ENCODE results near the gene FGF9.

The FGF9 gene

DNA sequence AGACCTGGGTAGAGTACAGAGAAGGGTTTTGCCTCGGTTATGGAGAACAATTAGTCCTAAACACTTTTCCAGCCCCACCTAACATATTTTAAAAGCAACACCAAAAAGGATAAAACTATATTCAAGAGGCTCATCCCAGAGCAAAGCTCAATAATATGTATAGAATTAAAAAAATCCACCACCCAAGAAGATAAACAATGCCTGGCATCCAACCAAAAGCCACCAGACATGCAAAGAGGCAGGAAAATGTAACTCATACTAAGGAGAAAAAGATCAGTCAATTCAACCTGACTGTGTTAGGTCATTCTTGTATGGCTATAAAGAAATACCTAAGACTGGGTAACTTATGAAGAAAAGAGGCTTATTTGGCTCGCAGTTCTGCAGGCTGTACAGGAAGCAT is 39.3 kb downstream of the FGF9 start:
- DNase-seq (ENCODE audit: low spot score): no peak

DNA sequence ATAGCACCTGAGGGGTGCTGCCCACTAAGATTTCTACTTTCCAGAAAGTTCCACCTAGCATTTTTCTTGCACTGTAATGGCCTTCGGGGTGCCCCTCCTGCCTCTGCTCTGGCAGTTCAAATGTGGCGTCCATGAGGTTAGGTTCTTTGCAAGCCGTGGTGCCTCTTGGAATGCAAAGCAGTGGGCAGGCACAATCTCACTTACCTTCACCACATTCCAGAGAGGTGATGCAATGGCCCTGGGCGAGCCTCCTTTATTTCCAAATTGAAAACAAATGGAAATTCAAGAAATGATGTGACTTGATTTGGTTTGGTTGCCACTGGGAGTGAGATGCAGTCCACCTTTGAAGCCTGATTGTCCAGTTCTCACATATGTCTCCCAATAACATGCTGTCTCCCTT is 46.9 kb downstream of the FGF9 start:
- no peak for DNase-seq (ENCODE audit: low spot score)

DNA sequence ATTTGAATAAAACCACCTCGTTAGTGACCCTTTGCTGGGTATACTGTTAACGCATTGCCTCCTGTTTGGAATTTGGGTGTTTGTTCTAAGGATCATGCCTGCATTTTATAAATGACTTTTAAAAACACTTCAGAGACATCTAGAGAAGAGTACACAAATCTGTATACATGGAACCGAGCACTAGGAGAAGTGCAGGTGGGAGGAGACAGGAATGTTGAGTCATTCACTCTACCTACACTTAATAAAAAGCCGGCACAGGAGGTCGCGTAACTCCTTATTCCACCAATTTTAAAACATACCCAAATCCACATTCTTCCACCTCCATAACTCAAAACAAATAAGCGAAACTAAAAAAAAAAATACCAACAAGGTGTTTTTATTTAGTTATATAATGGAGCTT is 48.6 kb downstream of the FGF9 start:
- no peak for DNase-seq (ENCODE audit: low spot score)

DNA sequence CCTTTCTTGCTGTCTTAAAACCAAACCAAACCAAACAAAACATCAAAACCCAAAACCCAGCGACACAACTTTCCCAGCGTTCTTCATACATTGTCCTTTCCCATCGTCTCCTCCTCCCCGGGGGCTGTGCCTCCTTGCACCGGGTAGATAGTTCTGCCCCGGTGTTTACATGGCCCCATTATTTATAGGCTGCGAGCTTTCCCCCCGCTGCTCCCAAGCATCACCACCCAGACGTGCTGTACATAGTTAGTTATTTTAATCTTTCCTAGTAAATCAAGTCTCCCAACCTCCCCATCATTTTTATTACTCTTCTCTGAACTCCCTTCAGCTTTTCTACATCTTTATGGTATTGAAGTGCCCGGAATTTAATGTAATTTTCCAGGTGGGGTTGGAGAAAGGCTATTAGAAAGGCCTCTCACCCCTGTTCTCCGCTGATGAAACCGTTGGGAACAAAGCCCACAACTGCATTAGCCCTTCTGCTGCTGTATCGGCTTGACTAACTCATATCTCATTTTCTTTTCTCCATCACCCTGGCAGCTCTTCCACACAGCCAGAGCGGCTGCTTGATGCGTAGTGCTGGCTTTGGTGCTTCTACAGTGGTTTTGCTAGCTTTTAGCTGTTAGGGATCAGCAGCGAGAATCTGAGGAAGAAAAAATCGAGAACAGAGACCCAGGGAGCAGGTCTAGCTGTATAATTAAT is 53.1 kb downstream of the FGF9 start:
- DNase-seq (ENCODE audit: low spot score): no peak

DNA sequence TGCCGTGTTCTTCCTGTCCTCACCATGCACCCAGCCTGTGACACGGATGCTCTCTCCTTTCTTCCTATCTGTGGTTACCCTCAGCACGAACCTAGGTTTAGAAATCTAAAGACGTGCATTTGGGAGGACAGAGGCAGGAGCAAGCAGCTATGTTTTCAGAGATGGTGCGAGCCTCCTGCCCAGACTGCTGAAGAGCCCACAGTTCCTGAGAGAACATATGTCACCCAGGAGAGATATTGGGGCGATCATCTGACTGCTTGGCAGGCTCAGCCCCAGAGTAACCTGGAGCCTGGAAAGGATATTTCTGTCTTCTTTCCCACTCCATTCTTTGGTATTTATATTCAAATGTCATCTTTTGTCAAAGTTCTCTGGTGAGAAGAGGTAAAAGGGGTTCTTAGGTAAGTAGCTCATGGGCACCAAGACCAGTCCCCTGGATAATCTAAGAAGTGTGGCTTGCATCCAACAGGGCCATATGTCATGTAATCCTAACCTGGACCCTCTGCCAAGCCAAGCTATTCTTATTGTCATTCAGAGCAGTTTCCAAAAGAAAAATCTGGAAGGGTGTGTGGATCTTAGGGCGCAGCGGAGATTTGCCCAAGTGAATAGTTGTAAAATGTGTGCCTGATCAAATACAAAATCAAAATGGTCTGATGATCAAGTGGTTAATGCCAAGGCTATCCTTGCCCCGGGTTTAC is 59.5 kb downstream of the FGF9 start:
- DNase-seq (ENCODE audit: low spot score): no peak

DNA sequence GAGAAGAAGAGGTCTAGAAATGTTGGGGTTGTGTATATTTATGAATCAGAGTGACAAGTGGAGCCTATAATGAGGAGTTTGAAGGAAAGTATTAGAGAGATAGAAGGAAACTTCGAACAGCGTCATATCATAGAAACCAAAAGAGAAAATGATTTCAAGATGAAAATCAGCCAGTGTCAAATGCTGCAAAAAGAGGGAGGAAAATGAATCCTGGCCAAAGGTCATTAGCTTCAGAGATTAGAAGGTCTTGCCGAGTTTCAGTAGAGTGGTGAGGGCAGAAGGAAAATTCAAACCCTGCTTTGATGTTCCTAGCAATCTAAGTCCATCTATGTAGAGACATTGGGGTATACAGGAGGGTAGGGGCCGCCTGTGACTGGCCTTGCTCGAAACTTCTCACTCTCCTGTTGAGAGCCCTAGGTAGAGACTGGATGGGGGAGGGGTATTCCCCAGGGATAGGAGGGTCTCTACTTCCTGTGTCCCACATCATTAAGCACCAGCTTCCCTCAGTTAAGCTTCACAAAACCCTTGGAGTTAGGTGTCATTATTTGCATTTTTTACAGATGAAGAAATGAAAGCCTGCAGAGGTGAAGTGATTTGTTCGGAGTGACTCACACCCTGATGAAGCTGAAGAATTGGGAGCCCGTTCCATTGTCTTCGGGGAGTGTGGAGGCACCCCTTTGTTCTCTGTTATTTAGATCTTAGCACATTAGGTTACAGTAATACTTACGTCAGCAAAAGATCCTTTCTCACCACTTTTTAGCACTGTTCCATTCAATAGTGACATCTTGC is 62.8 kb downstream of the FGF9 start:
- DNase-seq (ENCODE audit: low spot score): no peak

DNA sequence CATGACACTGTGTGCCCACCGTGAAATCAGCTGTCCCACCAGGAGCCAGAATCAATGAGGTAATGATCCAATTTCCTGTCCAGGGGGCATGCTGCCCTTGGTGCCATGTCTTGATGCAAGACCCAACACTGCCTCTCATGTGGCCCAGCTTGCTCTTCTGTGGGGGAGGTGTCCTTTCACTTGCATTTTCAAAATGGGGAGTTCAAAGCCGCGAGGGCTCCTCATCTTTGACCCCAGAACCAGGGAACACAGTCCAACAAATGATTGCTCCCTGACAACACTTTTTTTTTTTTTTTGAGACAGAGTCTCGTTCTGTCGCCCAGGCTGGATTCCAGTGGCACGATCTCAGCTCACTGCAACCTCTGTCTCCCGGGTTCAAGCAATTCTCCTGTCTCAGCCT is 64.1 kb downstream of the FGF9 start:
- DNase-seq (ENCODE audit: low spot score): no peak

DNA sequence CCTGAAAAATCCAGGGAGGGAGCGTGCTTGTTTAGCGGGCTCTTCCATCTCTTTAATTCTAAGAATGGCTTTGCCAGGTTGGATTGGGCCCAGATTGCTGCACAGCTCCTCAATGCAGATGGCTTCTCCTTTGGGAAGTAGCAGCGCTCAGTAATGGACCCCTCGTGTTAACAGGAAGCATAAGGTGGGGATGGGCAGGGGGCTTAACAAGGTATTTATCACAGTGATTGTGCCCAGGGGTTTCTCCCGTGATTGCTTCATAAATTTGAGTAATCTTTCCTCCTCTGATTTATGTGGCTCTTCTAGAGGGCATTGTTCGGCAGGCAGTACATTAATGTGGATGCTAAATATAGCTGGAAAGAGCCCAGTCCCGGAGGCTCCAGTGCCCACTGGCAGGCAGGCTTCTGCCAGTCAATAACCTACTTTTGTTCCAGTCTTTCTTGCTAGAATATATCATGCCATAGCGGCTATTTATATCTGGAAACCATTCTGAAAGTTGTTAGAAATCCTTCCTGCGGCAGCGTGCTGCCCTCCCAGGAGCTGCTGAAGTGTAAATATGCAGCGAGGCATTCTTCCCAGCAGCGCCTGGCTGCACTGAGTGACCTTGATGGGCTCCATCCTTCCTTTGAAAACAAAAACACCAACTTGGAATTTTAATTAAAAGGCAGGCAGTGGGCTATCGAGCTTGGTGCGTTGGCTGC is 65.0 kb downstream of the FGF9 start:
- no peak for DNase-seq (ENCODE audit: low spot score)

DNA sequence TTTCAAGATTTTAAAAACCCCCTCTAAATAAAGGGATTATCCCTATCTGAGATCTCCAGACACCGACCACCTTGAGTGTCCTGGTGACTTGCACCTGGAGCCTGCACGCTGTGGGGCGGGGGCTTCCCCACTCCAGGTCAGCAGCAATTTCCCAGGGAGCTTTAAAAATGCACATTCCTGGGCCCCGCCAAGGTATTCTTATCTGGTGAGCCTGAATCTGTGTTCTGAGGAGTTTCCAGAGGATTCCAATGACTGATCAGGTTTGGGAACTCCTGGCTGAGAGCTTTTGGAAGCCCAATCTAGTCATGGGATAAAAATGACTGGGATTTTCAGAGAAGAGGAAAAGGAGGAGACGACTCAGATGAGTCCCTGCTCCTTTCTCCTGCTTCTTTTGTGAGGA is 66.1 kb downstream of the FGF9 start:
- DNase-seq (ENCODE audit: low spot score): no peak

DNA sequence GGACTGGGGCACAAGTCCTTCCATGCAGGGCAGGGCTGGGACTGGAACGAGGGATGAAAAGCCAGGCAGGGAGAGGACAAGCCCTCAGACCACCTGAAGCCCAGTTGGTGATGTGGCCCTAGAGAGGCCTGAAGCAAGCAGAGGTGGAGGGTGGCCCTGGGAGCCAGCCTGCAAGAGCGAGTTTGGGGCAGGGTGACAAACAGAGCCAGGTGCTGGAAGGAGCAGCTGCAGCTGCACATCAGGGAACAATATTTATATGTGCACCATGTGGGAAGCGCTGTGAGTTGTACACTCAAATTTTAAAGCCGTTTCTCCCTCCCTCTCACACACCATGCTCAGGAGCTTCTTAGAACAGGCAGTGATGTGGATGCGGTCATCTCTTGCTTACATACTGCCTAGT is 67.8 kb downstream of the FGF9 start:
- no peak for DNase-seq (ENCODE audit: low spot score)

DNA sequence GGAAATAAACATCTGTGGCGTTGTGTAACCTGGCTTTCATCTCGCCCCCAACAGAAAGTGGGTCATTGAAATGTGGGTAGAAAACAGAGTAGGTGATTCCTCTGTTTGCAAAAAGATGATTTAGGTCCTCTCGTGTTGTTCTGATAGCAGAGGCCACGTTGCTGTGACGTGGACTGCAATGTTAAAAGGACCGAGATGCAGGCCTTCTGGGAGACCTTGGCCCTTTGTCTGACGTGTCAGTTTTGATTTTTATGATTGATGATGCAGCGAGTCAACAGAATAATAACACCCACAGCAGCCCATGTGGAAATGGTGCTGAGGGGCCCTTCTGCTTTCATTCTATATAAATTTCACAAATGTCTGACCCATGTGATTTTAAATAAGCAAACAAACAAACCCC is 68.9 kb downstream of the FGF9 start:
- no peak for DNase-seq (ENCODE audit: low spot score)

DNA sequence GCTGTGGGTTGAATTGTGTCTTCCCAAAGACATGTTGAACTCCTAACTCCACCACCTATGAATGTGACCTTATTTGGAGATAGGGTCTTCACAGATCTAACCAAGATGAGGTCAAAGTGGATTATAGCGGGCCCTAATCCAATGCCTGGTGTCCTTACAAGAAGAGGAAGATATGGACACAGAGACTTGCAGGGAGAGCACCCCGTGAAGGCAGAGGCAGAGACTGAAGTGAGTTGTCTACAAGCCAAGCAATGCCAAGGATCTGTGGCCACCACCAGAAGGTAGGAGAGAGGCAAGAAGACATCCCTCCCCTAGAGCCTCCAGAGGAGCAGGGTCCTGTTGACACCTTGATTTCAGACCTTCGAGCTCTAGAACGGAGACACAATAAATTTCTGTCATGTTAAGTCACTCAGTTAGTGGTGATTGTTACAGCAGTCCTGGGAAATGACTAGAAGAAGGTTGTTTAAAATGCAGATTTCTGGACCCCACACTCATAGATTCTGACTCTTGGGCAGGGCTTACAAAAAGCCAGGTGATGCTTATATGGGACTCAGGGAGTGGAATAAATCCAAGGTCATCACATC is 70.6 kb downstream of the FGF9 start:
- no peak for DNase-seq (ENCODE audit: low spot score)

DNA sequence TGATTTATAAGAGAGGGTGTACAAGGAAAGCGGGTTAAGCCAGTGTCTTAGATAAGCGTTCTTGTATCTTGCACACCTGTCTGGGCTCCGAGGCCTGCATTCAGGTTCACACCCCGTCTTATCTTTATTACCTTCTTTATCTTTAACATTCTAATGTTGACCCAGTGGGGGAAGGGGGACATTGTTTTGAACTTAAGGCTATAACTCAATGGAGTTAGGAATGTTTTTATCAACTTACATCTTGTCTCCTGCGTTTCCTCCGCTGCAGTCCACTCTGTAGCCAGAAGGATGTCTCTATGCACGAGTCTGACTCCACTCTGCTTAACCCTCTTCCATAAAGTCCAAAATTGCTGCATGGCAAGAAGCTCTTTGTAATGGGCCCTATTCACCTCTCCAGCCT is 71.2 kb downstream of the FGF9 start:
- no peak for DNase-seq (ENCODE audit: low spot score)

DNA sequence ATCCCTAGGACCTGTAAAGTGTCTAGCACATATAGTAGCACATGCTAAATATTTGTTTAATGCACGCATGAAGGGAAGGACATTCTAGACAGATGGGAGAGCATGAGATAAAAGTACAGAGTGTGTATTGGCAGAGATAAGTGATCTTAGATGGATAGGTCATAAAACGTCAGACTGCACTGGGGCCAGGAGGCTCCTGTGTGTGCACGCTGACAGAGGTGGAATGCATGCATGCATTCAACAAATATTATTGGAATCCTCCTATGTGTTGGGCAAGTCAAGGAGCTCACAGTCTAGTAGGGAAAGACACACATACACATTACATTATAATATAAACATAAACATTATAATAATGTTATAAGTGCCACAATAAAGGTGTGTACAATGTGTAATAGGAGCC is 73.3 kb downstream of the FGF9 start:
- DNase-seq (ENCODE audit: low spot score): no peak

DNA sequence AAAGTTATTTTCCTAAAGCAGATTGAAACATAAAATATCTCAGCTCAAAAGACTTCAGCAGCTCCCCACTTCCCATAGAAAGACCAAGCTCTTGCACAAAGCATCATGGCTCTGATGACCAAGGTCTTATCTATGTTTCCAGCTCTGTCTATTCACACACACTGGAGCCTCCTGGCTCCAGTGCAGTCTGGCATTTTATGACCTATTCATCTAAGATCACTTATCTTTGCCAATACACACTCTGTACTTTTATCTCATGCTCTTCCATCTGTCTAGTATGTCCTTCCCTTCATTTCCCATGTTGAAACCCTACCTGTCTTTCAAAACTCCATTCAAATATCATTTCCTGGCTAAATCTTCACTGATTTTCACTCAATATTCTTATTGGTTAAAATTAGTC is 74.4 kb downstream of the FGF9 start:
- DNase-seq (ENCODE audit: low spot score): no peak

DNA sequence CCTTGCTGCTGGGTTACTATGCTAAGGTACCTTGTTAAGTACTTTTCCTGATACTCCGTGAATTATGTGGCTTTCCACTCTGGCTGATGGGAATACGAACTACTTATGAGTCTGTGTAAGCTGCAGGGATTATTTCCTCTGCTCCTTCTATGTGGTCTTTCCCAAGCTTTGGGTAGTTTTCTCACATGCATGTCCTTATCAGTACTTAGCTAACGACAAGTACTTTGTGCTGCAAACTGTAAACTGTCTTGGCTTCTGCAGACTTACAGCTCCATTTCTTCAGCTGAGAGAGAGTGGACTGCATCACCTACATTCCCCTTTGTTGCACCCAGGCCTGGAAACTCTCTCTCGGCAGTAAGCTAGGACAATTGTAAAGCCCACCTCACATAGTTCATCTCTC is 76.6 kb downstream of the FGF9 start:
- no peak for DNase-seq (ENCODE audit: low spot score)

DNA sequence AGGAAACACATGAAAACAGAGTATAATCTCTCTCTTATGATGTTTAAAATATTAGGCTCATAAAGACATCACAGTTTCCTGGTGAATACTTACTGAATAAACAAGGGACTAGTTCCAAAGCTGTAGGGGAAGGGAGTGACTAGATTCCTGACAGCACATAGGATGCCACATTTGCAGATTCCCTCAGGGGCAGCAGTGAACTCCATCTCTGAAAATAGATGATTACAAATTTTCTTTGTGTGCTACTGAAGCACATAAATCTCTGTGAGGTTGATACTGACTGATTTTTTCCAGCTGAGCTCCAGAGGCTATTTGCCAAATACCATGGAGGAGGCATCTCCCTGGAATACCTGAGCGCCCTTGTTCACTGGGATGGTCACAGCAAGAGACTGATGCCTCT is 77.3 kb downstream of the FGF9 start:
- DNase-seq (ENCODE audit: low spot score): no peak

DNA sequence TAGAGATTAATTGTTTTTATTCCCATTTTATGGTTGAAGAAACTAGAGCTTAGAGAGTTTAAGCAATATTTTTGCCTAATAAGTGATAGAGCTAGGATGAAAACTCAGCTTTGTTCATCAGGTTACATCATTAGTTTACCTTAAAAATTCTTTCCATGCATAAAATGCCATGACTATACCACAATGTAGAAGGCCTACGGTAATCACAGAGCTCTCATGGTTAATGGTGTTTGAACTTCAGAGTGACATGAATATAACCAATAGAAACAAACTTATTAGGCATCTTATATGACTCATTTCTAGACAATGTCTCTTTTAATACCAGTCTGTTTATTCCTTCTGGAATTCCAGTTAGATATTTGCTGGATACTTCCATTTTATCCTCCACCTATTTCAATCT is 78.5 kb downstream of the FGF9 start:
- DNase-seq (ENCODE audit: low spot score): no peak

DNA sequence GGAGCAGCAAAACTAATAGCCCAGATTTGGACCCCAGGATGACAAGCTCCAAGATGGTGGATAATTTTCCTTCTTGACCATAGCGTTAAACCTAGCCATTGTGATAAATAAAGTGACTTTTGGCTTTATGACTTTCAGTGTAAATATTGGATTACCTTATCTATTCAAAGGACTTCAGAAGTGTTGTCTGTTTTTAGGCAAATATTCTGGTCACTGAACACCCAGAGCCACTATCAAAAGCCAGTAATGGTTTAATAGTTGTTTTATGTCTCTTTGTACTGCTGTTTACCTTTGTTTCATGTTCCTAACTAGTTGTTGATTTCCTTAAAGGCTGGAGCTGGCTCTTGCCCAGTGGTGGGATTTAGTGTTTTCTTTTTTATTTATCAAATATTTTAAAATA is 81.6 kb downstream of the FGF9 start:
- no peak for DNase-seq (ENCODE audit: low spot score)

DNA sequence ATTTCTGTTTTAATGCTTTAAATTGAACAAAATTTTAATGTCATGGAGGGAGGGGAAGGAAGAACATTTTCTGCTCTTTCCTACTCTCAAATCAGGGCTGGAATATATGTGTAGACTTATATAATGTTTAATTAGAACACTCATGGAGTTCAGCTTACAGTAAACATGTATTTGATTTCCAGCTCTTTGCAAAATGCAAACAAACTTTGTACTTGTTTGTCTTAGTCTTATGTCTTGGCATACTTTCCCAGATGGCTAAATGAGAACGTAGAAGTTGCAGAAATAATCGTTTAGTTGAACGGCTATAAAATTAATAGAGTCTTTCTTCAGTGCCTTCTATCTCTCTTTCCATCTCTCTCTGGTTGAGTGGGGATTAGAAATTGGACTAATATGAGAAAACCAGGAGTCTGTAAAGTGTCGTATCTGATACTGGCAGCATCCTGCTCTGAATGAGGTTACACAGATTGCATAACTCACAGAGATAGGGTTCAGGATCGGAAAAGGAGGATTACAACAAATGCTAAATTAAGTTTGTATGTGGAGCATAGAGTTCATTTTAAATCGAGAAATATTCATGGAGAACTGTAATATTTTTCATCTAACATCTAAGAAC is 82.3 kb downstream of the FGF9 start:
- no peak for DNase-seq (ENCODE audit: low spot score)
